ENCODE data around the gene IFIT1. TPM values are rescaled to one million over a fixed set of nuclear protein-coding genes. Genes with fewer than 3 reads are reported as not detected.

The IFIT1 gene
- total and polyA plus RNA-seq, 2 donors (not counting 1 experiment from before 2014, with no cell fraction given): 0.63 to 1.2 TPM

DNA sequence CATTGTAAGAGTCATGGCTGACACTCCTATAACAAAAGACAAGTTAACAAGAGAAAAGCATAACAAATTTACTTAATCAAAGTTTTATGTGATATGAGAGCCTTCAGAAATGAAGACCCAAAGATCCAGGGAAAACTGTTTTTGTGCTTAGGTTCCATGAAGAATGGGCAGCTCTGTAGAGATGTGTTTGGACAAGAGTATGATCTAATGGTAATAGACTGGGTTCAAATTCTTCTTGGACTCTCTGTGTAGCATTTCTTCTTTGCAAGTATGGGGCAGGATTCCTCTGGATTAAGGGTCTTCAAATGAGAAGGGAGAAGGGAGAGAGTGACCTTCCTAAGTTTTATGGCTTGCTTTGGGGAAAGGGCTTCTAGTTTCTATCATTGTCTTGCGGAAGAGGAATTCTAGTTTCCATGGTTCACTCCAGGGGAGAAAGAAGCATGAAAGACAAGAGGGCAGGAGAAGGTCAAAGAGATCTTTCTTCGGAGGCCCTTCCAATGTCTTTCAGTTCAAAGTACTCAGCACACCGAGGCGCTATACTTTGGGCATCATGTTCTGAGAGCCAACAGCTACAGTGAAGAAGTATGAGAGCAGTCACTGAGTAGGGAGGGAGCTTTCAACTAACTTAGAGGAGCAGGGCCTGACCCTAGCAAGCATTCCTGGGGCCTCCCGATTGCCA is 49.2 kb upstream of the IFIT1 start:
- intact Hi-C loops (cut with micrococcal nuclease): no loop called here
- POLR2A ChIA-PET: no interaction called here
- H4K20me1 ChIP-seq (ENCODE audit: control insufficient read depth, insufficient read depth, low read length, poor library complexity, severe bottlenecking): no peaks in the 10 kb centered on the region
- no peak for ATAC-seq (ENCODE audit: low read depth)
- 100% methylated on average over 3 of the region's 5 CpGs for WGBS (ENCODE audit: insufficient coverage)
- H3K4me2 ChIP-seq (replicated peaks; ENCODE audit: low read depth, low read length, poor library complexity, severe bottlenecking): no peak overlapping the region
- no peaks in the 10 kb centered on the region for H3K27me3 Mint-ChIP-seq
- no peaks in the 10 kb centered on the region for H3K9me3 ChIP-seq (ENCODE audit: control extremely low read depth in 1 of 3, control insufficient read depth in 2 of 3, insufficient read depth in 1 of 3, low read length in 2 of 3)
- peaks cover 0 to 16% of the 10 kb centered on the region in 2 experiments for H3K36me3 ChIP-seq (replicated peaks in 1 of 2; ENCODE audit: control extremely low read depth in 1 of 2, control insufficient read depth in 1 of 2, extremely low read depth in 1 of 2, insufficient read depth in 2 of 2, low read length in 1 of 2)
- peaks cover 11 to 13% of the 10 kb centered on the region in 2 donors for H3K4me1 ChIP-seq (ENCODE audit: control insufficient read depth in 2 of 2, insufficient read depth in 2 of 2, low read length in 2 of 2)
- no peaks in the 10 kb centered on the region for H3K9me3 Mint-ChIP-seq (ENCODE audit: insufficient read depth)
- H3K4me1 Mint-ChIP-seq: peaks cover 14% of the 10 kb centered on the region
- no peak overlapping the region for H3K4me3 Mint-ChIP-seq
- H3K27ac Mint-ChIP-seq: no peak overlapping the region
- no peak for DNase-seq
- H3K27me3 ChIP-seq (replicated peaks in 1 of 4; ENCODE audit: control extremely low read depth in 1 of 4, control insufficient read depth in 3 of 4, insufficient read depth in 4 of 4, low read length in 3 of 4): no peaks in the 10 kb centered on the region
- H3K9ac ChIP-seq (ENCODE audit: low read length): no peak overlapping the region
- H3K27ac ChIP-seq (ENCODE audit: low read length in 2 of 2): no peak overlapping the region
- H3K4me3 ChIP-seq (ENCODE audit: control extremely low read depth in 1 of 5, extremely low read depth in 1 of 5, insufficient read depth in 1 of 5, low read depth in 2 of 5, low read length in 4 of 5): no peak overlapping the region
- H3K79me2 ChIP-seq (ENCODE audit: control insufficient read depth, insufficient read depth, low read length): no peaks in the 10 kb centered on the region
- CTCF ChIA-PET: no interaction called here
- no peak for TF ChIP-seq EZH2 (IDR thresholded peaks at IDR 0.05; ENCODE audit: borderline replicate concordance, insufficient read depth, low read depth, low read length, poor library complexity, severe bottlenecking)
- TF ChIP-seq, protein P1, sequence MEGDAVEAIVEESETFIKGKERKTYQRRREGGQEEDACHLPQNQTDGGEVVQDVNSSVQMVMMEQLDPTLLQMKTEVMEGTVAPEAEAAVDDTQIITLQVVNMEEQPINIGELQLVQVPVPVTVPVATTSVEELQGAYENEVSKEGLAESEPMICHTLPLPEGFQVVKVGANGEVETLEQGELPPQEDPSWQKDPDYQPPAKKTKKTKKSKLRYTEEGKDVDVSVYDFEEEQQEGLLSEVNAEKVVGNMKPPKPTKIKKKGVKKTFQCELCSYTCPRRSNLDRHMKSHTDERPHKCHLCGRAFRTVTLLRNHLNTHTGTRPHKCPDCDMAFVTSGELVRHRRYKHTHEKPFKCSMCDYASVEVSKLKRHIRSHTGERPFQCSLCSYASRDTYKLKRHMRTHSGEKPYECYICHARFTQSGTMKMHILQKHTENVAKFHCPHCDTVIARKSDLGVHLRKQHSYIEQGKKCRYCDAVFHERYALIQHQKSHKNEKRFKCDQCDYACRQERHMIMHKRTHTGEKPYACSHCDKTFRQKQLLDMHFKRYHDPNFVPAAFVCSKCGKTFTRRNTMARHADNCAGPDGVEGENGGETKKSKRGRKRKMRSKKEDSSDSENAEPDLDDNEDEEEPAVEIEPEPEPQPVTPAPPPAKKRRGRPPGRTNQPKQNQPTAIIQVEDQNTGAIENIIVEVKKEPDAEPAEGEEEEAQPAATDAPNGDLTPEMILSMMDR (IDR thresholded peaks at IDR 0.05): no peak
- no peak overlapping the region for H2AFZ ChIP-seq (ENCODE audit: insufficient read depth, low read depth, low read length, poor library complexity, severe bottlenecking)

DNA sequence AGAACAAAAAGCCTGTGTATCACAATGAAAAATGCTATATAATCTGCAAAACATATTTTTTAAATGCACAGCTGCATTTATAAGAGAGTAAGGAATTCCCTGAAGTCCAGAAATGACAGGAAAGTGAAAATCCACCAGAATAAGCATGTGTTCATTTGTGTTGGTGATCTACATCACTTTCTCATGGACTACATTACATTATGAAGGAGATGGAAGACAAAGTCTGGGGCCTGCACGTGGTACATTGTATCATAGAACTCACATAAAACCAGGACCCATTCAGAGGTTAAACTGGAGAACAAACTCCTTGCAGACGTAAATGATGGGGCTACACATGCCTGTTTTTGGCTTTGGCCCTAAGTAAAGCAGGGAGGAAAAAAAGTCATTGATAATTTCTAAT is 48.3 kb upstream of the IFIT1 start:
- Histone ChIP-seq H3K27ac (ENCODE audit: low read length in 2 of 2) (no peak overlapping the region), H2AFZ (ENCODE audit: insufficient read depth, low read depth, low read length, poor library complexity, severe bottlenecking) (no peak overlapping the region), H3K27me3 (replicated peaks in 1 of 4; ENCODE audit: control extremely low read depth in 1 of 4, control insufficient read depth in 3 of 4, insufficient read depth in 4 of 4, low read length in 3 of 4) (no peaks in the 10 kb centered on the region), H3K4me2 (replicated peaks; ENCODE audit: low read depth, low read length, poor library complexity, severe bottlenecking) (no peak overlapping the region), H4K20me1 (ENCODE audit: control insufficient read depth, insufficient read depth, low read length, poor library complexity, severe bottlenecking) (no peaks in the 10 kb centered on the region), H3K4me1 (ENCODE audit: control insufficient read depth in 2 of 2, insufficient read depth in 2 of 2, low read length in 2 of 2) (peaks cover 19 to 23% of the 10 kb centered on the region in 2 donors), H3K36me3 (replicated peaks in 1 of 2; ENCODE audit: control extremely low read depth in 1 of 2, control insufficient read depth in 1 of 2, extremely low read depth in 1 of 2, insufficient read depth in 2 of 2, low read length in 1 of 2) (peaks cover 0 to 9% of the 10 kb centered on the region in 2 experiments), H3K9me3 (ENCODE audit: control extremely low read depth in 1 of 3, control insufficient read depth in 2 of 3, insufficient read depth in 1 of 3, low read length in 2 of 3) (no peaks in the 10 kb centered on the region), H3K79me2 (ENCODE audit: control insufficient read depth, insufficient read depth, low read length) (no peaks in the 10 kb centered on the region), H3K9ac (ENCODE audit: low read length) (no peak overlapping the region), H3K4me3 (ENCODE audit: control extremely low read depth in 1 of 5, extremely low read depth in 1 of 5, insufficient read depth in 1 of 5, low read depth in 2 of 5, low read length in 4 of 5) (no peak overlapping the region)
- no peak for TF ChIP-seq EZH2 (IDR thresholded peaks at IDR 0.05; ENCODE audit: borderline replicate concordance, insufficient read depth, low read depth, low read length, poor library complexity, severe bottlenecking)
- intact Hi-C loops (cut with micrococcal nuclease): no loop called here
- DNase-seq (no peak), ATAC-seq (ENCODE audit: low read depth) (no peak)
- Mint-ChIP-seq H3K4me1 (peaks cover 23% of the 10 kb centered on the region), H3K4me3 (no peak overlapping the region), H3K27ac (no peak overlapping the region), H3K9me3 (ENCODE audit: insufficient read depth) (no peaks in the 10 kb centered on the region), H3K27me3 (no peaks in the 10 kb centered on the region)
- ChIA-PET CTCF (no interaction called here), POLR2A (no interaction called here)
- WGBS (ENCODE audit: insufficient coverage): no CpG with 5 or more reads among the region's 2 CpGs

Measured in B cell (primary cell).